Hepatocyte (in vitro differentiated cells): ENCODE results near the gene POC1B. TPM values are rescaled to one million over a fixed set of nuclear protein-coding genes. Genes with fewer than 3 reads are reported as not detected.

Experiments
- DNase-seq: peaks from one replicate; pipeline ENCODE4 v3.0.0-alpha.2; 2016; ENCODE audit warnings: low spot score
- H2AFZ ChIP-seq: fragments of 200-600 bp; sonication (generic); 2 replicates; pipeline ENCODE4 v1.6.0; 2016; ENCODE audit warnings: antibody characterized with exemption, mild to moderate bottlenecking
- H3K27ac ChIP-seq: fragments of 200-600 bp; sonication (generic); 2 replicates; pipeline ENCODE4 v1.5.1; 2016; ENCODE audit warnings: mild to moderate bottlenecking
- H3K27me3 ChIP-seq: fragments of 200-600 bp; sonication (generic); 2 replicates; pipeline ENCODE4 v1.6.1; 2016
- H3K36me3 ChIP-seq: fragments of 200-600 bp; sonication (generic); replicated peaks from 2 replicates; pipeline ENCODE4 v1.5.1; 2016; ENCODE audit warnings: low read depth; ENCODE audit not compliant: insufficient read depth
- H3K4me1 ChIP-seq: fragments of 200-600 bp; sonication (generic); 2 replicates; pipeline ENCODE4 v1.5.1; 2016; ENCODE audit warnings: mild to moderate bottlenecking, moderate library complexity; ENCODE audit not compliant: insufficient read depth
- H3K4me2 ChIP-seq: fragments of 200-600 bp; sonication (generic); 2 replicates; pipeline ENCODE4 v1.6.0; 2016
- H3K4me3 ChIP-seq: fragments of 200-600 bp; sonication (generic); 2 replicates; pipeline ENCODE4 v1.5.1; 2016; ENCODE audit warnings: mild to moderate bottlenecking
- H3K79me2 ChIP-seq: fragments of 200-600 bp; sonication (generic); 2 replicates; pipeline ENCODE4 v1.6.0; 2017; ENCODE audit warnings: mild to moderate bottlenecking
- H3K9me2 ChIP-seq: fragments of 200-600 bp; sonication (generic); replicated peaks from 2 replicates; pipeline ENCODE4 v1.6.0; 2017; ENCODE audit warnings: mild to moderate bottlenecking; ENCODE audit not compliant: insufficient read depth
- H3K9me3 ChIP-seq: fragments of 200-600 bp; sonication (generic); 2 replicates; pipeline ENCODE4 v1.5.1; 2016; ENCODE audit warnings: low read depth, mild to moderate bottlenecking
- H4K20me1 ChIP-seq: fragments of 200-600 bp; sonication (generic); 2 replicates; pipeline ENCODE4 v1.6.0; 2016; ENCODE audit warnings: mild to moderate bottlenecking; ENCODE audit not compliant: insufficient read depth, poor library complexity, severe bottlenecking
- CTCF ChIP-seq: fragments of 200-600 bp; sonication (generic); IDR thresholded peaks from 2 replicates; pipeline ENCODE4 v1.5.1; 2016; ENCODE audit warnings: antibody characterized with exemption, mild to moderate bottlenecking; ENCODE audit not compliant: poor library complexity
- EZH2 ChIP-seq: fragments of 200-600 bp; sonication (generic); IDR thresholded peaks from 2 replicates; pipeline ENCODE4 v1.6.1; 2016; ENCODE audit warnings: antibody characterized with exemption, mild to moderate bottlenecking, borderline replicate concordance
- EZH2phosphoT487 ChIP-seq: fragments of 200-600 bp; sonication (generic); IDR thresholded peaks from one replicate; pipeline ENCODE4 v1.6.1; 2018; ENCODE audit warnings: antibody characterized with exemption, mild to moderate bottlenecking, low read depth, moderate library complexity; ENCODE audit not compliant: unreplicated experiment, severe bottlenecking
- WGBS: methylation state at CpG from one replicate; pipeline ENCODE4 v1.1.6; 2016; ENCODE audit warnings: low lambda C conversion rate; ENCODE audit errors: missing lambda C conversion rate; 5-methylcytosine and 5-hydroxymethylcytosine counted together
- polyA plus RNA-seq: library from polyadenylated mRNA; unstranded; fragments of >200 nt; fragmentation: Nextera tagmentation; extraction: Ambion mirVana; gene quantifications from 2 replicates; pipeline ENCODE4 v1.2.1, GENCODE V29; 2016
- total RNA-seq: library from RNA; depleted of rRNA; stranded (reverse); fragments of >200 nt; gene quantifications from 2 replicates; pipeline ENCODE4 v1.2.3, GENCODE V29; 2014

Gene POC1B
- total and polyA plus RNA-seq, 2 experiments from 2014 or later, result 11.6 to 18.9 TPM

- H3K4me2 ChIP-seq, result no peak overlapping the region
- no peaks in the 10 kb centered on the region for H3K9me3 ChIP-seq
- H3K4me3 ChIP-seq, result no peak overlapping the region
- no peak for DNase-seq
- H3K36me3 ChIP-seq, result no peaks in the 10 kb centered on the region
- TF ChIP-seq EZH2 (no peak), CTCF (no peak), EZH2phosphoT487 (no peak)
- H3K79me2 ChIP-seq, result no peaks in the 10 kb centered on the region
- no peaks in the 10 kb centered on the region for H3K9me2 ChIP-seq
- H3K27ac ChIP-seq, result no peak overlapping the region
- H3K27me3 ChIP-seq, result no peaks in the 10 kb centered on the region
- 76% methylated on average over 5 of the region's 5 CpGs for WGBS
- peaks cover 13% of the 10 kb centered on the region for H3K4me1 ChIP-seq
- H4K20me1 ChIP-seq, result no peaks in the 10 kb centered on the region
- H2AFZ ChIP-seq, result no peak overlapping the region
Observed at GRCh38 chr12:89573051-89573810, 47.4 kb upstream of the POC1B start.

- H3K27ac ChIP-seq, result no peak overlapping the region
- H3K79me2 ChIP-seq, result no peaks in the 10 kb centered on the region
- H2AFZ ChIP-seq, result no peak overlapping the region
- 93% methylated on average over 4 of the region's 4 CpGs for WGBS
- H3K4me2 ChIP-seq, result no peak overlapping the region
- H4K20me1 ChIP-seq, result no peaks in the 10 kb centered on the region
- peaks cover 13% of the 10 kb centered on the region for H3K4me1 ChIP-seq
- no peaks in the 10 kb centered on the region for H3K36me3 ChIP-seq
- H3K9me2 ChIP-seq, result no peaks in the 10 kb centered on the region
- H3K4me3 ChIP-seq, result no peak overlapping the region
- TF ChIP-seq EZH2, result no peak
- no peak for TF ChIP-seq EZH2phosphoT487
- no peak for TF ChIP-seq CTCF
- no peaks in the 10 kb centered on the region for H3K9me3 ChIP-seq
- no peaks in the 10 kb centered on the region for H3K27me3 ChIP-seq
- DNase-seq, result no peak
Observed at GRCh38 chr12:89571491-89572195, 45.8 kb upstream of the POC1B start.

GRCh38 chr12:89568484-89568883 lies 42.6 kb upstream of the POC1B start:
- Histone ChIP-seq H3K9me3 (no peaks in the 10 kb centered on the region), H3K79me2 (no peaks in the 10 kb centered on the region), H3K27me3 (no peaks in the 10 kb centered on the region), H3K4me2 (no peak overlapping the region), H3K4me1 (no peaks in the 10 kb centered on the region), H3K36me3 (no peaks in the 10 kb centered on the region), H2AFZ (no peak overlapping the region), H3K4me3 (no peak overlapping the region), H3K27ac (no peak overlapping the region), H4K20me1 (no peaks in the 10 kb centered on the region), H3K9me2 (no peaks in the 10 kb centered on the region)
- WGBS, result 80% methylated on average over 5 of the region's 5 CpGs
- DNase-seq, result no peak
- TF ChIP-seq CTCF (no peak), EZH2phosphoT487 (no peak), EZH2 (no peak)
